ENCODE measurements around the gene KRT4.

DNA sequence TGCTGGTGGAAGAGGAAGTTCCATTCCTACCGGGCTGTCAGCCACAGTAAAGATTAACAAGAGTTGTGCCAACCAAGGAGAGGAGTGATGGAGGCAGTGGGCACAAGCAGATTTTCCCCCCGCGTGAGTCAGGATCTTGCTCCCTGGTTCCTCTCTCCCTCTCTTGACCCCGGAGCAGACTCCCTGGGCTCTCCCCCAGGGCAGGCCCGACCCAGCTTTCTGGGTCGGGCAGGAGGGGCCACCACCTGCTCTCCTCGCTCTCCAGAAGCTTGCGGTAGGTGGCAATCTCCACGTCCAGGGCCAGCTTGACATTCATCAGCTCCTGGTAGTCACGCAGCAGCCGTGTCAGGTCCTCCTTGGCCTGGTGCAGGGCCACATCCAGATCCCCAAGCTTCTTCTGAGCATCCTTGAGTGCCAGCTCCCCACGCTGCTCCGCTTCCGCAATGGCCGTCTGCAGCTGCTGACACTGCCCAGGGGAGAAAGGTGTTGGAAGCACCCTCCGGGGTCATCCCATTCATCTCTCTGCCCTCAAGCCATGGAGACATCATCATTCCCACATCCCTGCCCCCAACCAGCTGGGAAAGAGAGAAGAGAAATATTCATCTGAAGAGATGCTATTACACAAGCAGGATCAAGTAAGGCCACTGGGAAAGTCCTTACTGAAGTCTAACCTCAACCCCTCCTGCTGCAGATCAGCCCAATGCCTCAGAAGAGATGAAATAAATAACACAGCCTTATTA lies 9.0 kb upstream of the KRT4 start:
- TF ChIP-seq EZH2 (IDR thresholded peaks at IDR 0.05; ENCODE audit: borderline replicate concordance): no peak
- TF ChIP-seq, protein P1, sequence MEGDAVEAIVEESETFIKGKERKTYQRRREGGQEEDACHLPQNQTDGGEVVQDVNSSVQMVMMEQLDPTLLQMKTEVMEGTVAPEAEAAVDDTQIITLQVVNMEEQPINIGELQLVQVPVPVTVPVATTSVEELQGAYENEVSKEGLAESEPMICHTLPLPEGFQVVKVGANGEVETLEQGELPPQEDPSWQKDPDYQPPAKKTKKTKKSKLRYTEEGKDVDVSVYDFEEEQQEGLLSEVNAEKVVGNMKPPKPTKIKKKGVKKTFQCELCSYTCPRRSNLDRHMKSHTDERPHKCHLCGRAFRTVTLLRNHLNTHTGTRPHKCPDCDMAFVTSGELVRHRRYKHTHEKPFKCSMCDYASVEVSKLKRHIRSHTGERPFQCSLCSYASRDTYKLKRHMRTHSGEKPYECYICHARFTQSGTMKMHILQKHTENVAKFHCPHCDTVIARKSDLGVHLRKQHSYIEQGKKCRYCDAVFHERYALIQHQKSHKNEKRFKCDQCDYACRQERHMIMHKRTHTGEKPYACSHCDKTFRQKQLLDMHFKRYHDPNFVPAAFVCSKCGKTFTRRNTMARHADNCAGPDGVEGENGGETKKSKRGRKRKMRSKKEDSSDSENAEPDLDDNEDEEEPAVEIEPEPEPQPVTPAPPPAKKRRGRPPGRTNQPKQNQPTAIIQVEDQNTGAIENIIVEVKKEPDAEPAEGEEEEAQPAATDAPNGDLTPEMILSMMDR (IDR thresholded peaks at IDR 0.05; ENCODE audit: poor library complexity): no peak
